HG03442 (cell line): ENCODE results near the gene SEPTIN5.

Experiments
- ATAC-seq: cut with Tn5 transposase; IDR thresholded peaks from one replicate; pipeline ENCODE4 v1.9.1; 2021; ENCODE audit warnings: mild to moderate bottlenecking, moderate library complexity; ENCODE audit not compliant: unreplicated experiment

Gene SEPTIN5

DNA sequence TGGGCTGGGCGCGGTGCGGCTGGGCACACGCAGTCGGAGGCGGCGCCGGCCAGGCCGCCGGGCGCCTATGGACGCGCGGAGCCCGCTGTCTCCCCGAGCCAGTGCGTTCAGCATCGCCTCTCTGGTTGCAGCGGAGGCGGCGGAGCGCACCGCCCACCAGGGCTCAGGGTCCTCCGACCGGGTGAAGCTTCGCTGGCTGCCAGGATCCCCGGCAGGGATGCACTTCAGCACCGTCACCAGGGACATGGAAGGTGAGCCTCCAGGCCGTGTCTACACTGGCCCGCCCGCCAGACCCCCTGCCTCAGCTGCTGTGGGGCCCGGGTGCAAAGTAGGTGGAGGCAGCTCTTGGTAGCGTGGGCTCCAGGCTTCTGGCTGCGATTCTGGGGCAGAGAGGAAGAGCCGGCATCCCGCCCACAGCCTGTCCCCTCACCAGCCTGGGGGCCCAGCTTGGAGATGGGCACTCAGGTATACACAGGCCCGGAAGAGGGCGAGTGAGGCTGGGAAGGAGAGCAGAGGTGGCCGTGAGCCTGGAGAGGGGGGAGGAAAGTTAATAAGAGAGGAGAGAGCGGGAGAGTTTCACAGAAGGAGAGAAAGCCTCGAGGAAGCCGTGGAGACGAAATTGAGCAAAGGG, 45.2 kb downstream of the SEPTIN5 start:
- no peak for ATAC-seq

DNA sequence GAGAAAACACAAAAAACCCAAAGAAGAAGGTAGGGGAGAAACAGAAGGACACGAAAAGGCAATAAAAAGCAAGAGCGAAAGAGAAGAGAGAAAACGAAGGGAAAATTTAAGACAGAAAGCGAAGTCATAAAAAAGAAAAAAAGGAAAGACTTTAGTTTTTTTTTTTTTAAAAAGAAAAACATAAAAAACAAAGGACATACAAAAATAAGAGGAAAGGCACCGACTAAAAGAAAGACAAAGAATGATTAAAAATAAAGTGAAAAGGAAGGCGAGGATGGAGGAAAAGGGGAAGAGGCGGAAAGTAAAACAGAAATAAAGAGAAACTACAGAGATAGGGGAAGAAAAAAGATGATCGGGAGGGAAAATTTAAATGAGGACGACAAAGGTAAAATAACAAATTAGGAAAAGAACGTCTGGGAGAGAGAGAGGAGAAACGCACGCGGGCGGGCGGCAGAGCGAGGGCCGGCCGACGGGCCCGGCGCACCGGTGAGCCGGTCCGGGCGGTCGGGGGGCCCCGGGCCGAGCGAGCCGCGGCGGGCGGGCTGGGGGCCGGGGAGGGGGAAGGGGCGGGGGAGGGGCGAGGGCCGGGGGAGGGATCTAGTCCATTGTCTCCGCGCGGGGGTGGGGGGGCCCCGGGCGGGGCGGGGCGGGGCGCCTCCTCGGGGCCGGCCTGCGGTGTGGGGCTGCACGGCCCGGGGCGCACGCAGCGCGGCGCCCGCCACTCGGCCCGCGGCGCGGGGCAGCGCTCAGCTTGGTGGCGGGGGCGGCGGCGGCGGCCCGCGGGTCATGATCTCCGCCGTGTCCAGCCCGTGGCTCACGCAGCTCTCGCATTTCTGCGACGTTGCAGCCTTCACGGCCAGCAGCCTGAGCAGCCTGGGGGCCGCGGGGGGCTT, 46.0 kb downstream of the SEPTIN5 start, which contains the start of gene TBX1:
TBX1 (plus strand) TSS at position 721 of the 893 bp plus-strand sequence; CDS start at position 787, 66 bp downstream.
- ATAC-seq, result no peak

- no peak for ATAC-seq
Observed at GRCh38 chr22:19760951-19761724, 46.8 kb downstream of the SEPTIN5 start.

- no peak for ATAC-seq
Observed at GRCh38 chr22:19761725-19762567, 47.6 kb downstream of the SEPTIN5 start.

- ATAC-seq, result no peak
Observed at GRCh38 chr22:19762568-19763457, 48.5 kb downstream of the SEPTIN5 start.

DNA sequence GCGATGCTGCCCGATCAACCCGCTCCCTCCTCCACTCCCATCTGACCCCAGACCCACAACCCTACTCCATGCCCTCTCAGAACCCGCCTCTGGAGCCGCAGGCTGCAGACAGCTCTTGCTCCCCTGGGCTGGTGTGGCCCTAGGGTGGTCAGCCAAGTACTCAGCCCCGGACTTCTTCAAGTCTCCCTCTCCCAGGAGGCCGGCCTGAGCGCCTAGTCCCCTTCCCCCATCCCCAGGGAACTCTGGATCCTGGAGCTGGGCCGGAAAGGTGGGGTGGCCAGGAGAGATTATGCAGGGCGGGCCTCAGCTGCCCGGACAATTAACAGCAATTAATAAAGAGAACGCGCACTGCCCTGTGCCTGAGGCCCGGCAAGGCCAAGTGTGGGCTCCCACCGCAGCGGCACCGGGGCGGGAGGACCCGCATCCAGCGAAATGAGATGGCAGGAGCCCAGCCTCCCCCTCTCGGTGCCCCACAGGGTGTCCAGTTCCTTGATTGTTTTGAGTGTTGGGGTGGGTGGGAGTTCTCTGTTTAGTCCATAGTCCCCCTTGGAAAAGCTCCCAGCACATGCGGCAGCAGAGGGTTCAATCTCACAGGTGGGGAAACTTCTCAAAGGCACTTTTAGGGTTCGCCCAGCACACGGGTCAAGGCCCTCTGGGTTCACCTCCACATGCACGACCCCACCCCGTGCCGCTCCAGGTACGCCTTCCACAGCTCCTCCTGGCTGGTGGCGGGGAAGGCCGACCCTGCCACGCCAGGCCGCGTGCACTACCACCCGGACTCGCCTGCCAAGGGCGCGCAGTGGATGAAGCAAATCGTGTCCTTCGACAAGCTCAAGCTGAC, 49.4 kb downstream of the SEPTIN5 start:
- ATAC-seq, result no peak

GRCh38 chr22:19764299-19764593, 49.9 kb downstream of the SEPTIN5 start:
- no peak for ATAC-seq

DNA sequence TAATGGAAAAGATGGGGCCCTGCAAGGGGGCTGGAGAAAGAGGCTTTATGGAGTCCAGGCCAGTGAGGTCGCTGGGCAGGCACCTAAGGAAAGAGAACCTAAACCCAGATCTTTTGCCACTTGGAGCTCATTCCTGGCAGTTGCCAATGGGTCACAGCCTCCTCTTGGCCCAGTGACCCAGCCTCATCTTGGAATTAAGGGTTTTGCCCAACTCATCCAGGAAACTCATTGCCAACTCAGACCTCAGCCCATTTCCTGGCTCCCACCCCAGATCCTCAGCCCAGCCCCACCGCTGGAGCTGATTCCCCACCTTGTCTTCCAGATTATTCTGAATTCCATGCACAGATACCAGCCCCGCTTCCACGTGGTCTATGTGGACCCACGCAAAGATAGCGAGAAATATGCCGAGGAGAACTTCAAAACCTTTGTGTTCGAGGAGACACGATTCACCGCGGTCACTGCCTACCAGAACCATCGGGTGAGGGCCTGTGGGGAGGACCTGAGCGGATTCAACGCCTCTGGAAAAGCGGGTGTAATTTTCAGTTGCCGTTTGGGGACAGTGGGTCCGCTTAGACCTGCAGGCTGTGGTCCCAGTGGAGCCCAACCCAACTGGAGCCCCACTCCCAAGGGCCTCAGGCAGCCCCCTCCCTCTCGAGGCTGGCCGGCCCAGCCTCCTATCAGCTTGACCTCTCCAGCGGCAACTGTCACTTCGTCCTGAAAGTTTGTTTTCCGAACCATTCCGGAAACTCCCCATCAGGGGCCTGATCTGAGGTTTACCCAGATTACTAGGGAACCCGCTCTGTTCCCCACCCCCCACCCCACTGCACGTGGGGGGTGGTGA, 50.6 kb downstream of the SEPTIN5 start:
- no peak for ATAC-seq

DNA sequence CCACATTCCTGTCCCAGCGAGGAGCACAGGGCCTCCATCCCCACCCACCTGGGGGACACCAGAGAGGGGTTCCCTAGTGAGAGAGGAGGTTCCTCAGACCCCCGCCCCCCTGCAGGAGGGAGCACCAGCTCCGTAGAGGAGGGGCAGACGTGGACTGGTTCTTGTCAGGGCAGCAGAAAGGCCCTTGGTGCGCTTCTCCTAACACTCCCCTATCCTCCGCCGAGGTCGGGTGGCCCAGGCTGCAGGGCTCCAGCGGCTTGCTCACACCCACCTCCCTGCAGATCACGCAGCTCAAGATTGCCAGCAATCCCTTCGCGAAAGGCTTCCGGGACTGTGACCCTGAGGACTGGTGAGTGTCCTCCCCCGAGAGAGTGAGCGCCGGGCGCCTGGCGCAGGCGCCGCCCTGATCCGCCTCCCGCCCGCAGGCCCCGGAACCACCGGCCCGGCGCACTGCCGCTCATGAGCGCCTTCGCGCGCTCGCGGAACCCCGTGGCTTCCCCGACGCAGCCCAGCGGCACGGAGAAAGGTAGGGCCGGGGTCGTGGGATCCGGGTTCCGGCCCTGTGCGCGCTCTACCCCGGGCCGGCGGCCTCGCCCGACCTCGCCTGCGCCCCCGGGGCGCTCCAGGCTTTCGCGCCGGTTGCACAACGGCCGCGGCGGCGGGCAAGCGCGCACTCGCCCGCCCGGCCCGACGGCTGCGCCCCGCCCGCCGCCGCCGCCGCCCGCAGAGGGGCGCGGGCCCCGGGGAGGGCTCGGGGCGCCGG, 51.4 kb downstream of the SEPTIN5 start:
- no peak for ATAC-seq

DNA sequence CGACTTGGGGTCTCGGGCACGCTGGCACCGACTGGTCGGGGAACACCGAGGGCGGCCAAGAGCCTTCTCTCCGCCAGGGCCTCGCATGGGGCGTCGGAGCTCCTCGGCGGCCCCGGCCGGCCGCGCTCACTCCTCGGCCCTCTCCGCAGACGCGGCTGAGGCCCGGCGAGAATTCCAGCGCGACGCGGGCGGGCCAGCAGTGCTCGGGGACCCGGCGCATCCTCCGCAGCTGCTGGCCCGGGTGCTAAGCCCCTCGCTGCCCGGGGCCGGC, 51.9 kb downstream of the SEPTIN5 start:
- no peak for ATAC-seq

GRCh38 chr22:19766511-19767426, 52.5 kb downstream of the SEPTIN5 start:
- no peak for ATAC-seq

GRCh38 chr22:19767427-19768341, 53.4 kb downstream of the SEPTIN5 start:
- ATAC-seq, result no peak

DNA sequence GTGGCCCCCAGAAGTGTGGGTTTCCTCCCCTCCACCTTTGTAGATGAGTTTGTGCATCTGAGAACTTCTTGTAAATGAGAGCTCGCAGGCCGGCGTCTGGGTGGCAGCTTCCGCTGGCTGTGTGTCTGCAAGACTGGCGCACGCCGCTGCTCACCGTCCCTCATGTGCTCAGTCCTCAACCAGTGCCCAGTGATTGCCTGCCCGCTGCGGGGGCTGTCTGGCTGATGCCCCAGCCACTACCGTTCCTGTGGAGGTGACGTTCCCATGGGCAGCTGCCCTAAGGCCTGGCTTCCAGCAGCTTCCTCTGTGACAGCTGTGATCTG, 55.1 kb downstream of the SEPTIN5 start:
- no peak for ATAC-seq

DNA sequence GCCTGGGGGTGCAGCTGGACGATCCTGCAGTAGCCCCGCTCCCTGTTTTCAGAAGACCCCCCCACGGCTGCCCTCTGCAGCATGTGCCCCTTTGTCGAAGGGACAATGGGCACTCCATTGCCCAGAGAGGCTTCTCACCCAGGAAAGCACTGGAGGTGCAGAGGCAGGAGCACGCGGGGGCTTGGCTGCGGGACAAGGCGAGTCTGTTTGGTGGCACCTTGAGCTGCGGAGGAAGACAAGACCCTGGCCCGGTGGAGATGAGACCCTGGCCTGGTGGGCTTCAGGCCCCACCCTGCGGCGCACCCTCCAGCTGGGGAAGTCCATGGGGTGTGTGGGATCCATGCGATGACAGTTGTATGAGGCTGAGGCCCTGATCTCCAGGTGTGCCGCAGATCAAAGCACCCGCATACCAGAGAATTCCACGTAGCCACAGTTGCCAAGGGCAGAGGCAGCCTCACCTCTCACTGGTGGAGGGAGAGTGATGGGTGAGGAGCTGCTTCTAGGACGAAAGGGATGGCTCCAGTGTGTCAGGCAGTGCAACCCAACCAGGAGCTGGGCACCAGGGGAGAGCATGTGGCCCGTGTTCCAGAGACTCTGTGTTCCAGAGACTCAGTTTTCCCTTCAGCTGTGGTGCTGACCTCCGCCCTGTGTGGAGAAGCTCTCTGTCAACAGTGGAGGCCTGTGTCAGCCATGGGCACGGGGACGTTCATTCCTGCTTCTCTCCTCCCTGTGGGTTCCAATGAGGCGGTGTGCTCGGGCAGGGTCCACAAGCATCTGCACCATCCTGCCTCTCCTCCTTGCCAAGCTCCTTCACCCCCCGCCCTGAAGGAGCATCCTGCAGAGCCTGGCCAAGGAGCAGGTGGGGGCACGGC, 56.3 kb downstream of the SEPTIN5 start:
- no peak for ATAC-seq

- no peak for ATAC-seq
Observed at GRCh38 chr22:19772422-19772672, 58.0 kb downstream of the SEPTIN5 start.
